Mesenchymal stem cell (in vitro differentiated cells and primary cell): ENCODE results near the gene CKMT2.
A peak's percentile ranks its signal among the peaks of the same experiment; 100 is the strongest.

Experiments used
- DNase-seq: peaks from one replicate; pipeline ENCODE4 v3.0.0-alpha.2; 2013
- H2AFZ ChIP-seq: one replicate; pipeline ENCODE4 v1.6.1; 2013; ENCODE audit warnings: low read depth, mild to moderate bottlenecking, control low read depth, inconsistent platforms, low read length, moderate library complexity
- H2AK5ac ChIP-seq: 2 replicates; pipeline ENCODE4 v1.6.1; 2013; ENCODE audit warnings: low read length, moderate library complexity, mild to moderate bottlenecking, inconsistent platforms; ENCODE audit not compliant: severe bottlenecking
- H2BK120ac ChIP-seq: one replicate; pipeline ENCODE4 v1.6.1; 2013; ENCODE audit warnings: low read depth, mild to moderate bottlenecking, inconsistent platforms, low read length, moderate library complexity
- H2BK12ac ChIP-seq, 2 experiments: one replicate each; pipeline ENCODE4 v1.6.1; 2013; ENCODE audit warnings: inconsistent platforms in 2 of 2, low read length in 2 of 2, mild to moderate bottlenecking in 2 of 2, moderate library complexity in 2 of 2, control low read depth in 1 of 2
- H2BK15ac ChIP-seq: one replicate; pipeline ENCODE4 v1.6.1; 2013; ENCODE audit warnings: mild to moderate bottlenecking, low read depth, inconsistent platforms; ENCODE audit not compliant: poor library complexity, severe bottlenecking
- H2BK5ac ChIP-seq: 2 replicates; pipeline ENCODE4 v1.6.1; 2013; ENCODE audit warnings: low read depth, mild to moderate bottlenecking, low read length, control low read depth, inconsistent platforms; ENCODE audit not compliant: poor library complexity, severe bottlenecking
- H3K14ac ChIP-seq, 2 experiments: one replicate each; pipeline ENCODE4 v1.6.1; 2013; ENCODE audit warnings: inconsistent platforms in 2 of 2, low read length in 2 of 2, control low read depth in 1 of 2, mild to moderate bottlenecking in 1 of 2, moderate library complexity in 1 of 2
- H3K18ac ChIP-seq, 2 experiments: one replicate each; pipeline ENCODE4 v1.6.1; 2013; ENCODE audit warnings: inconsistent platforms in 2 of 2, low read length in 2 of 2, control low read depth in 1 of 2, low read depth in 1 of 2, mild to moderate bottlenecking in 1 of 2
- H3K23ac ChIP-seq, 2 experiments: one replicate each; pipeline ENCODE4 v1.6.1; 2013; ENCODE audit warnings: inconsistent platforms in 2 of 2, low read length in 2 of 2, mild to moderate bottlenecking in 2 of 2, moderate library complexity in 2 of 2, control low read depth in 1 of 2
- H3K27ac ChIP-seq: 2 replicates; pipeline ENCODE4 v1.5.1; 2013; ENCODE audit warnings: mild to moderate bottlenecking, moderate library complexity, low read length, control low read depth, inconsistent platforms; ENCODE audit not compliant: poor library complexity, severe bottlenecking
- H3K27me3 ChIP-seq, 2 experiments: 2 replicates each; pipeline versions ENCODE4 v1.6.1 to v1.7.0; 2013; ENCODE audit warnings: low read length in 2 of 2, mild to moderate bottlenecking in 2 of 2, moderate library complexity in 2 of 2, control low read depth in 1 of 2, inconsistent platforms in 1 of 2; ENCODE audit not compliant: control insufficient read depth in 1 of 2, insufficient read depth in 1 of 2
- H3K36me3 ChIP-seq, 2 experiments: 2 replicates each; pipeline versions ENCODE4 v1.6.1 to v1.7.0; 2013; ENCODE audit warnings: low read length in 2 of 2, control low read depth in 1 of 2, inconsistent platforms in 1 of 2, low read depth in 1 of 2, mild to moderate bottlenecking in 1 of 2; ENCODE audit not compliant: insufficient read depth in 2 of 2, control insufficient read depth in 1 of 2
- H3K4ac ChIP-seq, 2 experiments: one replicate each; pipeline ENCODE4 v1.6.1; 2013; ENCODE audit warnings: inconsistent platforms in 2 of 2, low read length in 2 of 2, mild to moderate bottlenecking in 2 of 2, moderate library complexity in 2 of 2, control low read depth in 1 of 2, low read depth in 1 of 2
- H3K4me1 ChIP-seq: 2 replicates; pipeline ENCODE4 v1.6.1; 2013; ENCODE audit warnings: low read depth, low read length, control low read depth; ENCODE audit not compliant: control insufficient read depth, insufficient read depth
- H3K4me2 ChIP-seq: 2 replicates; pipeline ENCODE4 v1.6.1; 2013; ENCODE audit warnings: low read length, mild to moderate bottlenecking, inconsistent platforms; ENCODE audit not compliant: poor library complexity, severe bottlenecking
- H3K4me3 ChIP-seq, 2 experiments: 2 replicates each; pipeline versions ENCODE4 v1.5.1 to v1.7.0; 2013; ENCODE audit warnings: low read length in 2 of 2, mild to moderate bottlenecking in 2 of 2, control low read depth in 1 of 2, low read depth in 1 of 2; ENCODE audit not compliant: insufficient read depth in 1 of 2
- H3K79me1 ChIP-seq: replicated peaks from 2 replicates; pipeline ENCODE4 v1.6.1; 2013; ENCODE audit warnings: mild to moderate bottlenecking, control low read depth, low read length, inconsistent platforms; ENCODE audit not compliant: poor library complexity, severe bottlenecking
- H3K9ac ChIP-seq: 2 replicates; pipeline ENCODE4 v1.7.0; 2013; ENCODE audit warnings: mild to moderate bottlenecking, low read length, moderate library complexity
- H3K9me3 ChIP-seq: 2 replicates; pipeline ENCODE4 v1.7.0; 2013; ENCODE audit warnings: mild to moderate bottlenecking, low read length; ENCODE audit not compliant: control insufficient read depth
- H4K8ac ChIP-seq: one replicate; pipeline ENCODE4 v1.6.1; 2013; ENCODE audit warnings: inconsistent platforms, mild to moderate bottlenecking, low read length, moderate library complexity
- H4K91ac ChIP-seq: one replicate; pipeline ENCODE4 v1.6.1; 2013; ENCODE audit warnings: mild to moderate bottlenecking, low read length, inconsistent platforms
- WGBS: methylation state at CpG from one replicate; pipeline ENCODE4 v1.1.7; 2013; ENCODE audit warnings: mixed read lengths; 5-methylcytosine and 5-hydroxymethylcytosine counted together

Gene CKMT2

DNA sequence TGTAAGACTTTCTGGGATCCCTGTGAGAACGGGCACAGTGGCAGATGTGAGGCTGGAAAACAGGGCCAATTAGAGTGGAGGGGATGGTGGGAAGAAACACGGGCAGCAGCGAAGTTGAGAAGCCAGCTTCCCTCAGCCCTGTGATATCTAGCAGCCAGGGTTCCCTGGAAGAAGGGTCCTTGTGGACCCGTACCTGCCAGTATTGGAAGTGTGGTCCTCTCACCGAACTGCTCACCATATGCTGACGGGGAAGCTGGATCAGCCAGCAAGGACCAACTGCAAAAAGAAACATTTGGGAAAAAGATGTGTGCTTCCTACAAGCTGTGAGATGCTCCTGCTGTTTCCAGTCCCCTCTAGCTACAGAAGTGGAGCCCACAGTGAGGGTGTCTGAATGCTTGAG is 13.6 kb downstream of the CKMT2 start:
- H3K14ac ChIP-seq: no peak overlapping the region
- peaks cover 4% of the 10 kb centered on the region for H3K79me1 ChIP-seq
- H3K9me3 ChIP-seq: no peaks in the 10 kb centered on the region
- H4K8ac ChIP-seq: no peak overlapping the region
- no peak overlapping the region for H3K4ac ChIP-seq
- peaks cover 0 to 4% of the 10 kb centered on the region in 2 experiments for H3K36me3 ChIP-seq
- H2BK120ac ChIP-seq: no peak overlapping the region
- DNase-seq: no peak
- H3K9ac ChIP-seq: no peak overlapping the region
- no peak overlapping the region for H2BK15ac ChIP-seq
- no peak overlapping the region for H3K18ac ChIP-seq
- no peak overlapping the region for H3K27ac ChIP-seq
- no peak overlapping the region for H2BK12ac ChIP-seq
- H2AK5ac ChIP-seq: no peak overlapping the region
- no peak overlapping the region for H3K23ac ChIP-seq
- H4K91ac ChIP-seq: no peak overlapping the region
- no peak overlapping the region for H2BK5ac ChIP-seq
- H2AFZ ChIP-seq: no peak overlapping the region
- H3K27me3 ChIP-seq: no peaks in the 10 kb centered on the region
- WGBS: 96% methylated on average over 6 of the region's 6 CpGs
- no peaks in the 10 kb centered on the region for H3K4me1 ChIP-seq
- H3K4me2 ChIP-seq: no peak overlapping the region
- no peak overlapping the region for H3K4me3 ChIP-seq

DNA sequence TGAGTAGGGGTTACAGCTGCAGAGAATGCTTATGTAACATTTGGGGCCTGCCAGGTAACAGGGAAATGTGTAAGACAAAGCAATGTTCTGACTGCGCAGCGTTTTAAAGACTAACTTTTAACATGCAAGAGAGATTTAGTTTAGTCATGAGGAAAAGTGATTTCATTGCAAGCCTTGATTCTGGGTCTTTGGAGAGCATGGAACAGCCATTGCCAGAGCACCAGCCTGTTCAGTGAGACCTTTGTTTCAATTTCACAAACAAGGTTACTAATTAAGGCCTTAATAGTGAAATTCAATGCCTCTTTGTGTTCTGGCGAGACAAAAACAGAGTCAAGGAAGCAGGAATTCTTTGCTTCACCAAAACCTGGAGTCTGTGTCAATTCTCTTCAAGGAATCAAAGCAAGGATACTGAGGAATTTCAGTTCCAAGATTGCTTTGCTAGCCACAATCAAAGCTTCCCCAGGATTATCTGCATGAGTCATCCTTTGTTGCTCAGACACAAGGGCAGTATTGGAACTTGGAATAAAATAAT is 14.4 kb downstream of the CKMT2 start:
- WGBS: 85% methylated on average over 3 of the region's 3 CpGs

DNA sequence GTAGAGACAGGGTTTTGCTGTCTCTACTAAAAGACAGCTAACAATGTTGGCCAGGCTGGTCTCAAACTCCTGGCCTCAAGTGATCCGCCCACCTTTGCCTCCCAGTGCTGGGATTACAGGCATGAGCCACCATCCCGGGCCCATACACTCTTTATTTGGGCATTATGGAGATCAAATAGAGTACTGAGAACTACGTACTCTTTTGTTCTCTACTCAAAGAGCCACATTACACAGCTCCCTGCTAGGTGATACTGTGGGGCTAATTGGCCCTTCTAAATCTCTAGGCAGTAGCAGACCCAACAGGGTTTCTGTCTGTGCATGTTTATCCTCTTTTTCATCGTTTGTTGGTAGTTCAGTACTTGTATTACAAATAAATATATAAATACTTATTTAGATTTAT is 16.1 kb downstream of the CKMT2 start:
- no peak for DNase-seq
- 94% methylated on average over 3 of the region's 4 CpGs for WGBS
- Histone ChIP-seq H3K27me3 (no peaks in the 10 kb centered on the region), H3K27ac (no peak overlapping the region), H3K23ac (no peak overlapping the region), H3K9me3 (no peaks in the 10 kb centered on the region), H3K4me3 (no peak overlapping the region), H3K18ac (no peak overlapping the region), H2BK120ac (no peak overlapping the region), H2AFZ (no peak overlapping the region), H3K79me1 (peaks cover 10% of the 10 kb centered on the region), H3K9ac (no peak overlapping the region), H2BK12ac (no peak overlapping the region), H4K8ac (no peak overlapping the region), H2AK5ac (no peak overlapping the region), H2BK5ac (no peak overlapping the region), H3K4me1 (no peaks in the 10 kb centered on the region), H3K4ac (no peak overlapping the region), H3K4me2 (no peak overlapping the region), H3K14ac (no peak overlapping the region), H3K36me3 (peaks cover 4% of the 10 kb centered on the region in 2 experiments), H4K91ac (no peak overlapping the region), H2BK15ac (no peak overlapping the region)

More for the DNA sequence above, 14.4 kb downstream of the CKMT2 start:
- no peaks in the 10 kb centered on the region for H3K4me1 ChIP-seq
- no peak overlapping the region for H3K4ac ChIP-seq
- no peak overlapping the region for H3K9ac ChIP-seq
- no peak overlapping the region for H2BK12ac ChIP-seq
- H2AK5ac ChIP-seq: no peak overlapping the region
- H2BK5ac ChIP-seq: no peak overlapping the region
- peak; percentile 53 for DNase-seq
- peaks cover 4% of the 10 kb centered on the region for H3K79me1 ChIP-seq
- H3K14ac ChIP-seq: no peak overlapping the region
- no peak overlapping the region for H3K23ac ChIP-seq
- no peaks in the 10 kb centered on the region for H3K9me3 ChIP-seq
- H3K27ac ChIP-seq: no peak overlapping the region
- H2BK120ac ChIP-seq: no peak overlapping the region
- peaks cover 1 to 4% of the 10 kb centered on the region in 2 experiments for H3K36me3 ChIP-seq
- H4K8ac ChIP-seq: no peak overlapping the region
- no peak overlapping the region for H3K4me2 ChIP-seq
- H4K91ac ChIP-seq: no peak overlapping the region
- no peak overlapping the region for H2AFZ ChIP-seq
- H3K18ac ChIP-seq: no peak overlapping the region
- H2BK15ac ChIP-seq: no peak overlapping the region
- no peaks in the 10 kb centered on the region for H3K27me3 ChIP-seq
- H3K4me3 ChIP-seq: no peak overlapping the region

DNA sequence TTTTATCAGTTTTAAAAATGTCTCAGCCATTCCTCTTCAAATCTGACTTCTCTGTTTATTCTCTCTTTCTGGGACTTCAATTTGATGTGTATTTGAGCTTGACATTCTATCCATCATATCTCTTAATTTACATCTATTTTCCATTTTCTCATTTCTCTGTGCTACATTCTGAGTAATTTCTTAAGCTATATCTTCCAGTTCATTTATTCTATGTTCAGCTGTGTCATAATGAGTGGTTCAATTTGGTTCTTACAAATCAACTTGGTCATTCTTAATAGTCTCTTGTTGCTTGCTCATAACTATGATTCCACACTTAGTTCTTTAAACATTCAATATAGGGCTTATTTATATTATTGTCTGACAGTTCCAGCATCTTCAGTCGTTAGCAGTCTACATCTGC is 16.9 kb downstream of the CKMT2 start:
- Histone ChIP-seq H3K36me3 (peaks cover 4 to 8% of the 10 kb centered on the region in 2 experiments), H3K18ac (no peak overlapping the region), H2BK15ac (no peak overlapping the region), H4K91ac (no peak overlapping the region), H3K79me1 (peaks cover 15% of the 10 kb centered on the region), H4K8ac (no peak overlapping the region), H3K4me2 (no peak overlapping the region), H2AK5ac (no peak overlapping the region), H3K4ac (no peak overlapping the region), H3K9ac (no peak overlapping the region), H3K27ac (no peak overlapping the region), H3K14ac (no peak overlapping the region), H2BK5ac (no peak overlapping the region), H3K4me3 (no peak overlapping the region), H3K9me3 (no peaks in the 10 kb centered on the region), H3K27me3 (no peaks in the 10 kb centered on the region), H3K4me1 (no peaks in the 10 kb centered on the region), H2AFZ (no peak overlapping the region), H2BK120ac (no peak overlapping the region), H2BK12ac (no peak overlapping the region), H3K23ac (no peak overlapping the region)
- no CpG with 5 or more reads among the region's 1 CpG for WGBS
- no peak for DNase-seq
